Dermis blood vessel endothelial cell (primary cell): Measurements from ENCODE around the gene MBD5. TPM values are rescaled to one million over a fixed set of nuclear protein-coding genes. Genes with fewer than 3 reads are reported as not detected.

Source experiments
- DNase-seq: peaks from one replicate; pipeline ENCODE4 v3.0.0; 2010
- total RNA-seq: library from RNA; depleted of rRNA; stranded (reverse); fragments of >200 nt; gene quantifications from 2 replicates; pipeline ENCODE4 v1.2.3, GENCODE V29; 2014

MBD5 gene
- total RNA-seq, 1 donor from 2014 or later, result 12.3 TPM

- no peak for DNase-seq
These were observed 533.8 kb downstream of the MBD5 start for GRCh38 chr2:148554459-148555247.

- DNase-seq, result no peak
These were observed 534.9 kb downstream of the MBD5 start for GRCh38 chr2:148555622-148556294.

GRCh38 chr2:148557844-148558436, 537.0 kb downstream of the MBD5 start:
- no peak for DNase-seq

- DNase-seq, result no peak
These were observed 539.6 kb downstream of the MBD5 start for GRCh38 chr2:148560496-148560895.

- no peak for DNase-seq
These were observed 540.5 kb downstream of the MBD5 start for GRCh38 chr2:148561389-148561788.

GRCh38 chr2:148565272-148565894, 544.5 kb downstream of the MBD5 start:
- peak; percentile 40 for DNase-seq

Other genes with a start within 250 kb of the MBD5 start
- 5.7 and 7.5 TPM in 2 replicates for gene ACVR2A, start 176.1 kb upstream of the MBD5 start, total RNA-seq
- 62.0 and 77.6 TPM in 2 replicates for gene ORC4, start 354 bp upstream of the MBD5 start, total RNA-seq